Activated CD8-positive, alpha-beta memory T cell treated with anti-CD3 and anti-CD28 coated beads, Interleukin-2, amount 10 ng/mL, durations not matched to agents 7 days and 5 days (primary cell): ENCODE results near the gene CLCC1. TPM values are rescaled to one million over a fixed set of nuclear protein-coding genes. Genes with fewer than 3 reads are reported as not detected.
"Not testable (repeated sequence)": the region's sequence is repeated elsewhere in the genome, so short reads cannot be mapped to it uniquely, and the experiment has no call there.

Experiments
- ATAC-seq: fragments of 150-1000 bp; cut with Tn5 transposase; one replicate; pipeline ENCODE4 v1.10.0; 2021; ENCODE audit warnings: moderate library complexity
- CTCF ChIA-PET: fragments of 350-600 bp; sonication (Branson Sonifier 250); formaldehyde crosslinking; loops from one replicate; lab custom pipeline; 2021; ENCODE audit warnings: antibody characterized with exemption; lab: Charles Lee
- DNase-seq: peaks from one replicate; pipeline ENCODE4 v3.0.0-alpha.2; 2020
- H3K27ac Mint-ChIP-seq: one replicate; pipeline ENCODE4 v1.8.0; 2021; ENCODE audit warnings: mild to moderate bottlenecking, mixed read lengths
- H3K27me3 Mint-ChIP-seq: one replicate; pipeline ENCODE4 v1.8.0; 2021; ENCODE audit warnings: mixed read lengths
- H3K36me3 Mint-ChIP-seq: one replicate; pipeline ENCODE4 v1.8.0; 2021; ENCODE audit warnings: mild to moderate bottlenecking, mixed read lengths
- H3K4me1 Mint-ChIP-seq: one replicate; pipeline ENCODE4 v1.8.0; 2021; ENCODE audit warnings: mixed read lengths
- H3K4me3 Mint-ChIP-seq: one replicate; pipeline ENCODE4 v1.8.0; 2021; ENCODE audit warnings: mild to moderate bottlenecking, moderate library complexity, mixed read lengths
- H3K9me3 Mint-ChIP-seq: one replicate; pipeline ENCODE4 v1.8.0; 2022; ENCODE audit warnings: low read depth, mixed read lengths
- total RNA-seq, 2 experiments: library from RNA; stranded (reverse); gene quantifications; one replicate each; pipeline ENCODE4 v1.2.3, GENCODE V29; 2021

CLCC1 gene, protein sequence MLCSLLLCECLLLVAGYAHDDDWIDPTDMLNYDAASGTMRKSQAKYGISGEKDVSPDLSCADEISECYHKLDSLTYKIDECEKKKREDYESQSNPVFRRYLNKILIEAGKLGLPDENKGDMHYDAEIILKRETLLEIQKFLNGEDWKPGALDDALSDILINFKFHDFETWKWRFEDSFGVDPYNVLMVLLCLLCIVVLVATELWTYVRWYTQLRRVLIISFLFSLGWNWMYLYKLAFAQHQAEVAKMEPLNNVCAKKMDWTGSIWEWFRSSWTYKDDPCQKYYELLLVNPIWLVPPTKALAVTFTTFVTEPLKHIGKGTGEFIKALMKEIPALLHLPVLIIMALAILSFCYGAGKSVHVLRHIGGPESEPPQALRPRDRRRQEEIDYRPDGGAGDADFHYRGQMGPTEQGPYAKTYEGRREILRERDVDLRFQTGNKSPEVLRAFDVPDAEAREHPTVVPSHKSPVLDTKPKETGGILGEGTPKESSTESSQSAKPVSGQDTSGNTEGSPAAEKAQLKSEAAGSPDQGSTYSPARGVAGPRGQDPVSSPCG
- 10 to 100 TPM; 14.0 to 16.6 TPM for total RNA-seq

DNA sequence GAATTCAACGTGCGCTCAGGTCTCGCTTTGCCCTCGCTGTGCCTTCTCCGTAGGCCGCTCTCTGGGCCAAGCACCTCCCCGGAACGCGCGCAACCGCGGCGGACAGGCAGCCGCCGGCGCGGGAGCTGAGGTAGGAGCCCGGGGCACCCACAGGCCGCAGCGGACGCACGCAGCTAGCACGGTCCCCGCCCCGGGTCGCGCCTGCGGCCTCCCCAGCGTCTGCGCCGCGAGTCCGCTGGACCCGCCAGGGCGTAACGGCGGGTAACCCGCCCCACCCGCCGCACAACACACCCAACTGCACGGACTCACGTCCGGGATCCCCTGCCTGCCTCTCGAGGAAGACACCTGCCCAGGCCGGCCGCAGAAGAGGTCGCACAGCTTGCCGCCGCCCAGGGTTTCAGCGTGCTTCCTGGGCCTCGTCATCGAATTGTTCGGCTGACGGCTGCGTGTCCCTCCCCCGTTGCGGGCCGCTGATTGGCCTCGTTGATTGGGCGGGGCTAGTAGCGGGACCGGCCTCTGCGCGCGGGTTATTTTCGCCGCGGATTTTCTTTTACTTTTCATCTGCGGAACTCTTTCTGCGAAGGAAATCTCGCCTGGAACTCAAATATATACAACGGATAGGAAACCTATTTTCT lies at the start of gene CLCC1:
Gene CLCC1, minus strand, starts transcription at position 433 of the 635 bp plus-strand sequence. CDS start 13,047 bp downstream, outside the sequence.
- H3K36me3 Mint-ChIP-seq: peaks cover 15% of the 10 kb centered on the region
- no peaks in the 10 kb centered on the region for H3K27me3 Mint-ChIP-seq
- ATAC-seq (peak; percentile 97), DNase-seq (peak; percentile 97)
- CTCF ChIA-PET: interaction anchor here (0.7 to 1.4 kb wide), 7 partner anchors 66 to 403 kb away, joined by 3 to 4 read pairs (median 3); partner anchors contain the start of genes EEIG2 and PRPF38B
- peak within 1 kb of the TSS; percentile 79 for H3K4me3 Mint-ChIP-seq
- H3K27ac Mint-ChIP-seq: peak within 1 kb of the TSS; percentile 88
- H3K9me3 Mint-ChIP-seq: no peaks in the 10 kb centered on the region
- peaks cover 36% of the 10 kb centered on the region for H3K4me1 Mint-ChIP-seq

DNA sequence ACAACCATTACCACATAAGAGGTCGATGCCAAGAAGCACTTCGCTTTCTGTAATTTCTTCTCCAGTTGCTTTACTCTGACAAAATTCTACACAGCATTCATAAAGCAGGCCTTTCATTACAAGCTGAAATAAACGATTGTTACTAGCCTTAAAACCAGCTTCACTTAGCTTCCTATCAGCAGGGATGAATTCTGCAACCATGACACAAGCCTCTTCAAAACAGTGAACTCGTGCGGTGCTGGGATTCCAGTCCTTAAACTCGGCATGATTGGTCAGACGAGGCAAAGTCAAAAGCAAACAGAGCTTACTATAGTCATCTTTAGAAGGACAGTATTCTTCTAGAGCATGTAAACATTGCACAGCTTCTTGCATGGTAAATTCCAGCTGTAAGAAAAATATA lies 48.1 kb upstream of the CLCC1 start:
- Mint-ChIP-seq H3K27ac (no peak overlapping the region), H3K27me3 (no peaks in the 10 kb centered on the region), H3K36me3 (peaks cover 13% of the 10 kb centered on the region), H3K4me1 (no peaks in the 10 kb centered on the region), H3K4me3 (no peak overlapping the region), H3K9me3 (no peaks in the 10 kb centered on the region)
- ATAC-seq (no peak), DNase-seq (no peak)
- CTCF ChIA-PET: no interaction called here

DNA sequence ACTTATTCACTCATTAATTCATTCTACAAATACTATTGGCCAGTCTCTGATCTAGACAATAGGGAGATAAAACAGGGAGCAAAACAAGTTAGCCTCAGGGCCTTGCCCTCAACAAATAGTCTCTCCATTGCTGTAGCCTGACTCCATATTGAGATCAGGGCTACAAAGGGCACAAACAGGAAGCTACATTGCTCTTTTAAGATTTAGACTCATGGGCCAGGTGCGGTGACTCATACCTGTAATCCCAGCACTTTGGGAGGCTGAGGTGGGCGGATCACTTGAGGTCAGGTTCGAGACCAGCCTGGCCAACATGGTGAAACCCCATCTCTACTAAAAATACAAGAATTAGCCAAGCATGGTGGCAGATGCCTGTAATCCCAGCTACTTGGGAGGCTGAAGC lies 33.3 kb upstream of the CLCC1 start:
- ATAC-seq, H3K4me3 Mint-ChIP-seq, H3K27ac Mint-ChIP-seq, H3K9me3 Mint-ChIP-seq, H3K4me1 Mint-ChIP-seq, H3K27me3 Mint-ChIP-seq: not testable (repeated sequence)
- peak; percentile 42 for DNase-seq
- peaks cover 42% of the 10 kb centered on the region for H3K36me3 Mint-ChIP-seq
- CTCF ChIA-PET: interaction anchor here (0.9 kb wide), 1 partner anchor 172 kb away, joined by 3 read pairs; no protein-coding TSS in a partner anchor

DNA sequence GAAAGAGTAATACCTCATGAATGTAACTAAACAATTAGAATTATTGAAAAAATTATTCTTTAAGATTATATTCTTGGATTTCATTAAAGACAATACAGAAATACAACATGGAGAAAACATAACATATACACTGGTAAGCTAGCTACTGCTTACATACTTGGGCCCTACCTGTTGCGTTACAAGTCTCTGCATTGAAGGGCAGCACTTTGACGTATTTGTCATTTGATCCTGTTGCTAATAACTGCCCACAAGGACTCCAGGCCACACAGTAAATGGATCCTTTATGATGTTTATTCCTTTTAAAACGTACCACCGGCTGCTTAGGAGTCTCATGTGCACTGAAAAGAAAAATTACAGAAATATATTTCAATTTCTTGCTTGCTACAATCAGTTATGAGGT lies 19.8 kb upstream of the CLCC1 start:
- Mint-ChIP-seq H3K9me3 (no peaks in the 10 kb centered on the region), H3K27me3 (no peaks in the 10 kb centered on the region), H3K4me1 (no peaks in the 10 kb centered on the region), H3K36me3 (peaks cover 8% of the 10 kb centered on the region), H3K4me3 (no peak overlapping the region), H3K27ac (no peak overlapping the region)
- ATAC-seq: no peak
- no peak for DNase-seq
- CTCF ChIA-PET: no interaction called here

DNA sequence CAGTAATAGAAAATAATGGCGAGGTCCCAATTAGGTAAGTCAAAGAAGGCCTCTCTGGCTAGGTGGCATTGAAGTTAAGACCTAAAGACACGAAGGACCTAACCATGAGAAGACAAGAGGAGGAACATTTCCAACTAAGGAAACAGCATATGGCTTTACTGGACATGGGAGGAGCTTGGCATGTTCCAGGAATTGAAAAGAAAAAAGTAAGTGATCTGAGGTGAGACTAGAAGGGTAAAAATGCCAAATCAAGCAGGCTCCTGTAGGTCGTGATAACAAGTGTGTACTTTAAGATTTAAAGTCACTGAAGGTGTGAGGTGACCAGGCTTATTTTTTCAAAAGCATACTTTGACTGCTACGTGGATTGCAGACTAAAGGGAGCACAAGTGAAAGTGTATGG lies 13.4 kb upstream of the CLCC1 start:
- H3K4me1 Mint-ChIP-seq: peaks cover 5% of the 10 kb centered on the region
- no peaks in the 10 kb centered on the region for H3K27me3 Mint-ChIP-seq
- H3K9me3 Mint-ChIP-seq: no peaks in the 10 kb centered on the region
- H3K4me3 Mint-ChIP-seq: no peak overlapping the region
- ATAC-seq (no peak), DNase-seq (no peak)
- no peak overlapping the region for H3K27ac Mint-ChIP-seq
- CTCF ChIA-PET: interaction anchor here (1.8 kb wide), 1 partner anchor 136 kb away, joined by 5 read pairs; a partner anchor contains a TSS
- H3K36me3 Mint-ChIP-seq: peaks cover 14% of the 10 kb centered on the region

- DNase-seq (no peak), ATAC-seq (no peak)
- CTCF ChIA-PET: interaction anchor here (1.2 kb wide), 1 partner anchor 13 kb away, joined by 3 read pairs; no protein-coding TSS in a partner anchor
- no peaks in the 10 kb centered on the region for H3K9me3 Mint-ChIP-seq
- peaks cover 5% of the 10 kb centered on the region for H3K4me1 Mint-ChIP-seq
- H3K4me3 Mint-ChIP-seq: no peak overlapping the region
- no peaks in the 10 kb centered on the region for H3K27me3 Mint-ChIP-seq
- H3K27ac Mint-ChIP-seq: no peak overlapping the region
- H3K36me3 Mint-ChIP-seq: peaks cover 22% of the 10 kb centered on the region
These were observed 9.7 kb upstream of the CLCC1 start for GRCh38 chr1:108972951-108973350.

- H3K27me3 Mint-ChIP-seq: no peaks in the 10 kb centered on the region
- DNase-seq (no peak), ATAC-seq (no peak)
- peaks cover 22% of the 10 kb centered on the region for H3K36me3 Mint-ChIP-seq
- H3K27ac Mint-ChIP-seq: no peak overlapping the region
- no peaks in the 10 kb centered on the region for H3K9me3 Mint-ChIP-seq
- H3K4me1 Mint-ChIP-seq: peaks cover 3% of the 10 kb centered on the region
- CTCF ChIA-PET: no interaction called here
- H3K4me3 Mint-ChIP-seq: no peak overlapping the region
These were observed 6.1 kb upstream of the CLCC1 start for GRCh38 chr1:108969346-108969745.

DNA sequence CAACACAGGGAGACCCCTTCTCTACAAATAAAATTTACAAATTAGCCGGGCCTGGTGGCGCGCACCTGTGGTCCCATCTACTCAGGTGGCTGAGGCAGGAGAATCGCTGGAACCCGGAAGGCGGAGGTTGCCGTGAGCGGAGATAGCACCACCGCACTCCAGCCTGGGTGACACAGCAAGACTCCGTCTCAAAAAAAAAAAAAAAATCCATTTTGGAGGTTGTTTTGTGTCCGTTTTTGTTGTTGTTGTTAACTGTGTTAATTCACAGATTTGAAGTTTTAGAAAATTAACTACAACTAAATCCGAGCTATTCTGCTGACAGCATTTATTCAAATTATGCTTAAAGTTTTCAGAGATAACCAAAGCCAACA lies 618 bp downstream of the CLCC1 start:
- H3K27ac Mint-ChIP-seq: peak overlapping the region; percentile 87

DNA sequence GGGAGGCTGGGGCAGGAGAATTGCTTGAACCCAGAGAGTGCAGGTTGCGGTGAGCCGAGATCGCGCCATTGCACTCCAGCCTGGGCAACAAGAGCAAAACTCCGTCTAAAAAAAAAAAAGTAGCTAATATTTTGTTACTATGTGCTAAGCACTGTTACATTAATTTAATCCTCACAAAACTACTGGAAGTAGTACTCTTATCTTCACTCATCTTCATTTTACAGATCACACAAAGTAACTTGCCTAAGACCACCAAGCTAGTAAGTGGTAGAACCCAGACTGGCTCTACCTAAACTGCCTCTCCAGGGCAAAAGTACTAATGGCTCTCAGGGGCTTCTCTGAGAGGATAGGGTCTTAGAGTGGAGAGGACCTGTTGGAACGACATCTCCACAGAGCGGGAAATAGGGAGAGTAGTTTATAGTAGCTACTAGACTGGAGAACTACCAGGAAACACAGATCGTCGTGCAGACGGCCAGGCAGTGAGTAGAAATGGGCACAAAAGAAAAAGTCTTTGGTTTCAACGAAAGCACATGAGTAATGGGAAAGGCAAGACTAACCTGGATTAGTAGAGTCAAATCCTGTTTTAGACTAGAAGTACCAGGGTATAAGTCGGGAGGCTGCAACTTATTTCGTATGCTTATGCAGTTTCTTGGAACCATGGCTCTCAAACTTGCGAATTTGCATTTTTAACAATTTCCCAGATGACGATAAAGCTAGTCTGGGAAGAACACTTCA lies 1.4 kb downstream of the CLCC1 start:
- DNase-seq (no peak), ATAC-seq (no peak)
- H3K36me3 Mint-ChIP-seq: peaks cover 18% of the 10 kb centered on the region
- peak overlapping the region; percentile 79 for H3K4me3 Mint-ChIP-seq
- H3K27ac Mint-ChIP-seq: peak overlapping the region; percentile 87
- H3K9me3 Mint-ChIP-seq: no peaks in the 10 kb centered on the region
- CTCF ChIA-PET: interaction anchor here (0.5 to 1.4 kb wide), 6 partner anchors 14 to 1748 kb away, joined by 3 to 7 read pairs (median 4); partner anchors contain the start of gene TAF13
- H3K27me3 Mint-ChIP-seq: peaks cover 6% of the 10 kb centered on the region
- H3K4me1 Mint-ChIP-seq: peaks cover 48% of the 10 kb centered on the region

More for the DNA sequence above, 618 bp downstream of the CLCC1 start:
- H3K27me3 Mint-ChIP-seq: peaks cover 3% of the 10 kb centered on the region
- H3K4me3 Mint-ChIP-seq: peak overlapping the region; percentile 79
- H3K36me3 Mint-ChIP-seq: peaks cover 19% of the 10 kb centered on the region
- H3K9me3 Mint-ChIP-seq: no peaks in the 10 kb centered on the region
- DNase-seq: peak; percentile 58
- no peak for ATAC-seq
- CTCF ChIA-PET: interaction anchor here (0.7 to 1.4 kb wide), 7 partner anchors 66 to 402 kb away, joined by 3 to 4 read pairs (median 3); partner anchors contain the start of genes EEIG2 and PRPF38B
- peaks cover 40% of the 10 kb centered on the region for H3K4me1 Mint-ChIP-seq

DNA sequence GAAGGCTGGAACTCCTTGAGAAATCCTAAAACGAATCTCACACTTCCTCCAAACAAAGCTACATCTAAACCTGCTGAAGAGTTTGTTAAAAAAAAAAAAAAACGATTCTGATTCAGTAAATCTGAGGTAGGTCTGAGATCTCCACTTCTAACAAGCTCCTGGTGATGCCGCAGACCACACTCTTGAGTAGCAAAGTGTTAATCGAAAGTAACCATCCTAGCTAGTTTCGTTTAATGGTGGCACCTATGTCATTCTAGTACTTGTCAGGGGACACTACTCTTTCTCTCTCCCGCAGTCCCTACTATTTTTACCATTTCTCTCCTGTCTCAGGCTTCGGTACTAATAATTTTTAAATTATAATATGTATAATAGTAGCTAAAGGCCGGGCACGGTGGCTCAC lies 2.1 kb downstream of the CLCC1 start:
- peaks cover 55% of the 10 kb centered on the region for H3K4me1 Mint-ChIP-seq
- DNase-seq (peak; percentile 83), ATAC-seq (peak; percentile 35)
- H3K4me3 Mint-ChIP-seq: no peak overlapping the region
- peaks cover 24% of the 10 kb centered on the region for H3K36me3 Mint-ChIP-seq
- H3K27me3 Mint-ChIP-seq: peaks cover 6% of the 10 kb centered on the region
- CTCF ChIA-PET: interaction anchor here (0.6 to 1.3 kb wide), 4 partner anchors 13 to 1749 kb away, joined by 3 to 7 read pairs (median 4); a partner anchor contains a TSS
- no peaks in the 10 kb centered on the region for H3K9me3 Mint-ChIP-seq
- H3K27ac Mint-ChIP-seq: no peak overlapping the region

DNA sequence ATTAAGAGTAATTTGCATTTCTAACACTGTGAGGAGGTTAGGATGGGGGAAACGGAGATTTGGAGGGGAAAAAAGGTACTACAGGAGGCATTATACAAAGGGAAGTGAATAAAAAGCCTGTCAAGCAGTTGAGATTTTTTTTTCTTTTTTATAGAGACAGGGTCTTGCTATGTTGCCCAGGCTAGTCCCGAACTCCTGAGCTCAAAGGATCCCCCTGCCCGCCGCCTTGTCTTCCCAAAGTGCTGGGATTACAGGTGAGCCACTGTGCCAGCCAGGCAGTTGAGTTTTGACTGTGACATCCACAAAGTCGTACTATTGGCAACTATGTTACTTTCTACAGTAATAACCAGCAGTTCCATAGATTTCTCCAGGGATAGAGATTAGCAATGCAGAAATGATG lies 2.6 kb downstream of the CLCC1 start:
- H3K4me3 Mint-ChIP-seq: no peak overlapping the region

GRCh38 chr1:108957888-108958287 lies 5.4 kb downstream of the CLCC1 start:
- DNase-seq (no peak), ATAC-seq (no peak)
- CTCF ChIA-PET: no interaction called here
- peaks cover 52% of the 10 kb centered on the region for H3K4me1 Mint-ChIP-seq
- peaks cover 51% of the 10 kb centered on the region for H3K36me3 Mint-ChIP-seq
- no peak overlapping the region for H3K27ac Mint-ChIP-seq
- peaks cover 6% of the 10 kb centered on the region for H3K27me3 Mint-ChIP-seq
- peaks cover 3% of the 10 kb centered on the region for H3K9me3 Mint-ChIP-seq
- H3K4me3 Mint-ChIP-seq: no peak overlapping the region

More for the DNA sequence above, 2.6 kb downstream of the CLCC1 start:
- peaks cover 29% of the 10 kb centered on the region for H3K36me3 Mint-ChIP-seq
- ATAC-seq (no peak), DNase-seq (no peak)
- CTCF ChIA-PET: interaction anchor here (0.9 to 1.3 kb wide), 3 partner anchors 13 to 152 kb away, joined by 4 to 7 read pairs (median 5); a partner anchor contains a TSS
- peaks cover 59% of the 10 kb centered on the region for H3K4me1 Mint-ChIP-seq
- H3K9me3 Mint-ChIP-seq: no peaks in the 10 kb centered on the region
- no peak overlapping the region for H3K27ac Mint-ChIP-seq
- H3K27me3 Mint-ChIP-seq: peaks cover 6% of the 10 kb centered on the region
